MM.1S (cell line): ENCODE results near the gene EFHC2.

Experiments used
- DNase-seq: peaks from one replicate; pipeline ENCODE4 v3.0.0-alpha.2; 2015
- H2AFZ ChIP-seq: fragments of 300-600 bp; sonication (generic); 2 replicates; pipeline ENCODE4 v1.6.0; 2016; ENCODE audit warnings: antibody characterized with exemption, low read length
- H3F3A ChIP-seq: fragments of 300-600 bp; sonication (generic); 2 replicates; pipeline ENCODE4 v1.6.1; 2016; ENCODE audit warnings: mild to moderate bottlenecking, antibody characterized with exemption, low read length, moderate library complexity, mixed read lengths; ENCODE audit not compliant: insufficient read depth
- H3K27ac ChIP-seq: fragments of 300-600 bp; sonication (generic); 2 replicates; pipeline ENCODE4 v1.5.1; 2016; ENCODE audit warnings: mild to moderate bottlenecking, low read length
- H3K27me3 ChIP-seq: fragments of 300-600 bp; sonication (generic); replicated peaks from 2 replicates; pipeline ENCODE4 v1.6.0; 2016; ENCODE audit warnings: low read length; ENCODE audit not compliant: insufficient read depth
- H3K36me3 ChIP-seq: fragments of 300-600 bp; sonication (generic); replicated peaks from 2 replicates; pipeline ENCODE4 v1.6.1; 2016; ENCODE audit warnings: mild to moderate bottlenecking, low read length, mixed read lengths; ENCODE audit not compliant: insufficient read depth
- H3K4me1 ChIP-seq: fragments of 300-600 bp; sonication (generic); 2 replicates; pipeline ENCODE4 v1.6.1; 2016; ENCODE audit warnings: low read length, mixed read lengths
- H3K4me2 ChIP-seq: fragments of 300-600 bp; sonication (generic); 2 replicates; pipeline ENCODE4 v1.6.0; 2016; ENCODE audit warnings: low read depth, low read length
- H3K4me3 ChIP-seq: fragments of 300-600 bp; sonication (generic); 2 replicates; pipeline ENCODE4 v1.5.1; 2016; ENCODE audit warnings: low read length, mixed read lengths
- H3K79me2 ChIP-seq: fragments of 300-600 bp; sonication (generic); 2 replicates; pipeline ENCODE4 v1.6.1; 2016; ENCODE audit warnings: mixed run types, low read length, mixed read lengths
- H3K9ac ChIP-seq: fragments of 300-600 bp; sonication (generic); 2 replicates; pipeline ENCODE4 v1.6.1; 2016; ENCODE audit warnings: low read length, mixed read lengths
- H3K9me2 ChIP-seq: fragments of 300-600 bp; sonication (generic); replicated peaks from 2 replicates; pipeline ENCODE4 v1.6.1; 2016; ENCODE audit warnings: mild to moderate bottlenecking, low read length, mixed read lengths; ENCODE audit not compliant: insufficient read depth
- H3K9me3 ChIP-seq: fragments of 300-600 bp; sonication (generic); replicated peaks from 2 replicates; pipeline ENCODE4 v1.6.1; 2016; ENCODE audit warnings: mild to moderate bottlenecking, low read length, mixed read lengths; ENCODE audit not compliant: insufficient read depth
- H4K20me1 ChIP-seq: fragments of 300-600 bp; sonication (generic); 2 replicates; pipeline ENCODE4 v1.6.1; 2016; ENCODE audit warnings: mild to moderate bottlenecking, low read length, moderate library complexity, mixed read lengths; ENCODE audit not compliant: insufficient read depth
- EZH2 ChIP-seq: fragments of 300-600 bp; sonication (generic); optimal IDR thresholded peaks from 2 replicates; pipeline ENCODE3; 2017; ENCODE audit warnings: low read depth, mild to moderate bottlenecking, antibody characterized with exemption, low read length, mixed read lengths
- EZH2phosphoT487 ChIP-seq: fragments of 300-600 bp; sonication (generic); IDR thresholded peaks from 2 replicates; pipeline ENCODE4 v1.6.1; 2018; ENCODE audit warnings: antibody characterized with exemption, low read length
- TF ChIP-seq, protein P1 (sequence below): fragments of 300-600 bp; sonication (generic); IDR thresholded peaks from 2 replicates; pipeline ENCODE4 v1.5.1; 2016; ENCODE audit warnings: antibody characterized with exemption, low read length, mixed read lengths

The EFHC2 gene

DNA sequence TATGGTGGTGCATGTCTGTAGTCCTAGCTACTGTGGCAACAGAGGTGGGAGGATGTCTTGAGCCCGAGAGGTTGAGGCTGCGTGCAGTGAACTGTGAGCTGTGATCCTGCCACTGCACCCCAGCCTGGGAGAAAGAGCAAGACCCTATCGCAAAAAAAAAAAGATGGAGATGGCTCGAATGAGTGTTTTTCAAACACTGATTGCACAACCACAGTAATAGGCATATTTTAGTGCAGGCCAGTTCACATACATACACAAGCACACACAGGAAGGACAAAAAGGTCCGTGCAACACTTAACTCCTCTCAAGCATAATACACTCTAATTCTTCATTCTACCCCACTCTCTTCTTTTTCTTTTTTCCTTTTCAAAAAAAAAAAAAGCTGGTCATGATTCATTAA, 5.1 kb downstream of the EFHC2 start:
- H3K9ac ChIP-seq = no peak overlapping the region
- no peaks in the 10 kb centered on the region for H3K9me3 ChIP-seq
- no peak overlapping the region for H3K4me3 ChIP-seq
- H3K4me1 ChIP-seq = no peaks in the 10 kb centered on the region
- H3K36me3 ChIP-seq = no peaks in the 10 kb centered on the region
- DNase-seq = no peak
- TF ChIP-seq EZH2phosphoT487 (no peak), EZH2 (no peak)
- TF ChIP-seq, protein P1, sequence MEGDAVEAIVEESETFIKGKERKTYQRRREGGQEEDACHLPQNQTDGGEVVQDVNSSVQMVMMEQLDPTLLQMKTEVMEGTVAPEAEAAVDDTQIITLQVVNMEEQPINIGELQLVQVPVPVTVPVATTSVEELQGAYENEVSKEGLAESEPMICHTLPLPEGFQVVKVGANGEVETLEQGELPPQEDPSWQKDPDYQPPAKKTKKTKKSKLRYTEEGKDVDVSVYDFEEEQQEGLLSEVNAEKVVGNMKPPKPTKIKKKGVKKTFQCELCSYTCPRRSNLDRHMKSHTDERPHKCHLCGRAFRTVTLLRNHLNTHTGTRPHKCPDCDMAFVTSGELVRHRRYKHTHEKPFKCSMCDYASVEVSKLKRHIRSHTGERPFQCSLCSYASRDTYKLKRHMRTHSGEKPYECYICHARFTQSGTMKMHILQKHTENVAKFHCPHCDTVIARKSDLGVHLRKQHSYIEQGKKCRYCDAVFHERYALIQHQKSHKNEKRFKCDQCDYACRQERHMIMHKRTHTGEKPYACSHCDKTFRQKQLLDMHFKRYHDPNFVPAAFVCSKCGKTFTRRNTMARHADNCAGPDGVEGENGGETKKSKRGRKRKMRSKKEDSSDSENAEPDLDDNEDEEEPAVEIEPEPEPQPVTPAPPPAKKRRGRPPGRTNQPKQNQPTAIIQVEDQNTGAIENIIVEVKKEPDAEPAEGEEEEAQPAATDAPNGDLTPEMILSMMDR = no peak
- H2AFZ ChIP-seq = no peak overlapping the region
- H4K20me1 ChIP-seq = no peaks in the 10 kb centered on the region
- H3K9me2 ChIP-seq = no peaks in the 10 kb centered on the region
- H3F3A ChIP-seq = no peaks in the 10 kb centered on the region
- H3K27ac ChIP-seq = no peak overlapping the region
- H3K27me3 ChIP-seq = no peaks in the 10 kb centered on the region
- H3K4me2 ChIP-seq = no peak overlapping the region
- no peaks in the 10 kb centered on the region for H3K79me2 ChIP-seq

DNA sequence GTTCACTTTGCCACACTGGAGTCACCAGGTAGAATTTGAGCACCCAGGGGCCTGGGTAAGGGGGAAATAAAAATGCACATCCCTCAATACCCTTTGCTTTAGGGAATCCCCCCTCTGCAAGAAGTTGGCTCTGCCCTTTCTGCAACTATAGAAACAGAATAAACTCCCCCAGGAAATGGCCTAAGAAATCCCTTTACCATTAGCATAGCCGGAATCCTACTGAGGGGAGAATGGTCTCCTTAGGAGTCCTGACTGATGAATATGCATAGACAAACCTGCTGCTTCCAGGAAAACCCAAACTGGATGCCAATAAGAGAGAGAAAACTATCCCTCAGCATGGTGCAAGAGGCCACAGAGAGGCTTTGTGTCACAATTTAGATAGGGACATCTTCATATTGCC, 11.0 kb downstream of the EFHC2 start:
- H3K27me3 ChIP-seq = no peaks in the 10 kb centered on the region
- no peak overlapping the region for H2AFZ ChIP-seq
- no peaks in the 10 kb centered on the region for H3K4me1 ChIP-seq
- H3K9me2 ChIP-seq = no peaks in the 10 kb centered on the region
- no peak overlapping the region for H3K4me3 ChIP-seq
- no peaks in the 10 kb centered on the region for H3K9me3 ChIP-seq
- H3K4me2 ChIP-seq = no peak overlapping the region
- no peak overlapping the region for H3K27ac ChIP-seq
- no peaks in the 10 kb centered on the region for H3F3A ChIP-seq
- no peaks in the 10 kb centered on the region for H4K20me1 ChIP-seq
- no peak for DNase-seq
- H3K9ac ChIP-seq = no peak overlapping the region
- H3K36me3 ChIP-seq = no peaks in the 10 kb centered on the region
- H3K79me2 ChIP-seq = no peaks in the 10 kb centered on the region
- TF ChIP-seq EZH2 = no peak
- TF ChIP-seq, protein P1 = no peak
- TF ChIP-seq EZH2phosphoT487 = no peak

DNA sequence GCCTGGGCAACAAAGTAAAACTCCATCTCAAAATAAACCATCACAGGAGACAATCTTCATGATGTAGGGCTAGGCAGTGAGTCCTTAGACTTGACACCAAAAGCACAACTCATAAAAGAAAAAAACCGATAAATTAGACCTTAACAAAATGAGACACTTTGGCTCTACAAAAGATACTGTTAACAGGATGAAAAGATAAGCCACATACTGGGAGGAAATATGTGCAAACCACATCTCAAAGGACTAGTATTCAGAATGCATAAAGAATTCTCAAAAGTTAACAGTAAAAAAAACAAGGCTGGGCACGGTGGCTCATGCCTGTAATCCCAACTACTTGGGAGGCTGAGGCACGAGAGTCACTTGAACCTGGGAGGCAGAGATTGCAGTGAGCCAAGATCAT, 13.2 kb downstream of the EFHC2 start:
- Histone ChIP-seq H2AFZ (no peak overlapping the region), H3K27ac (no peak overlapping the region), H3K27me3 (no peaks in the 10 kb centered on the region), H3F3A (no peaks in the 10 kb centered on the region), H3K9me3 (no peaks in the 10 kb centered on the region), H3K4me1 (no peaks in the 10 kb centered on the region), H3K79me2 (no peaks in the 10 kb centered on the region), H3K36me3 (no peaks in the 10 kb centered on the region), H4K20me1 (no peaks in the 10 kb centered on the region), H3K9me2 (no peaks in the 10 kb centered on the region), H3K4me2 (no peak overlapping the region), H3K4me3 (no peak overlapping the region), H3K9ac (no peak overlapping the region)
- DNase-seq = no peak
- TF ChIP-seq, protein P1 = no peak
- TF ChIP-seq EZH2phosphoT487 = no peak
- no peak for TF ChIP-seq EZH2

DNA sequence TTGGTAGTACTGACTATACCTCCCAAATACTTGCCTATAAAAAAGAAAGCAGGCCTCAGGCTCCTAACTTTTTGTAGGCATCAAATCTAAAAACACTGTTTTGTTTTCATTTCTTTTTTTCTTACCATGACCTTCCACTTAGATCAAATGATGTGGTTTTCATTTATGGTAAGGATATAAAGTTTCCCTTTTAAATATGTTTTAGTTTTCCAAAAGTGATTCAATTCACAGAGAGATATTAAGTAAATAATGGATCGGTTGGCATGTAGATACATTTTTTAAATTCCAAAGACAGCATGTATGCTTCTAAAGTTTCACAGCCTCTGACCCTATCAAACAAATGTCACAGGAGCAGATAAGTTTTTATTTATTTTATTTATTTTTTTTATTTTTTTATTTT, 23.9 kb downstream of the EFHC2 start:
- H3K79me2 ChIP-seq = no peaks in the 10 kb centered on the region
- no peak overlapping the region for H2AFZ ChIP-seq
- no peak for DNase-seq
- no peaks in the 10 kb centered on the region for H4K20me1 ChIP-seq
- H3K4me2 ChIP-seq = no peak overlapping the region
- H3K36me3 ChIP-seq = no peaks in the 10 kb centered on the region
- TF ChIP-seq, protein P1 = no peak
- TF ChIP-seq EZH2 = no peak
- no peak for TF ChIP-seq EZH2phosphoT487
- H3K27me3 ChIP-seq = no peaks in the 10 kb centered on the region
- H3K27ac ChIP-seq = no peak overlapping the region
- no peak overlapping the region for H3K4me3 ChIP-seq
- H3K9me2 ChIP-seq = no peaks in the 10 kb centered on the region
- no peaks in the 10 kb centered on the region for H3F3A ChIP-seq
- H3K4me1 ChIP-seq = no peaks in the 10 kb centered on the region
- H3K9ac ChIP-seq = no peak overlapping the region
- no peaks in the 10 kb centered on the region for H3K9me3 ChIP-seq
